K562 (cell line): ENCODE data around the gene C11orf52. TPM values are rescaled to one million over a fixed set of nuclear protein-coding genes. Genes with fewer than 3 reads are reported as not detected.

ENCODE experiments used
- CGGBP1 ChIP-seq: fragments of 250-450 bp; sonication (Bioruptor Pico); IDR thresholded peaks from 2 replicates; pipeline ENCODE4 v1.9.0; 2021; ENCODE audit warnings: mild to moderate bottlenecking
- CREB3L1 ChIP-seq: fragments of 450-650 bp; IDR thresholded peaks from 2 replicates; pipeline ENCODE4 v1.6.1; 2014; ENCODE audit warnings: low read depth, mild to moderate bottlenecking, moderate library complexity, borderline replicate concordance
- DPF2 ChIP-seq: fragments of 450-650 bp; IDR thresholded peaks from 2 replicates; pipeline ENCODE4 v1.6.1; 2016
- ERF ChIP-seq: fragments of 450-650 bp; formaldehyde crosslinking; IDR thresholded peaks from 2 replicates; pipeline ENCODE4 v1.4.0; 2020; ENCODE audit warnings: mild to moderate bottlenecking, mixed read lengths
- FOXA3 ChIP-seq, 2 experiments: fragments of 450-650 bp in 1 of 2; sonication (generic) in 1 of 2; formaldehyde crosslinking; IDR thresholded peaks in 1 of 2; conservative IDR thresholded peaks in 1 of 2; 2 replicates each; pipeline versions ENCODE4 v1.4.0 to v1.8.0; 2020 to 2022; ENCODE audit warnings: mild to moderate bottlenecking in 2 of 2, missing genetic modification reagents in 1 of 2
- FOXP1 ChIP-seq: sonication (generic); formaldehyde crosslinking; IDR thresholded peaks from 2 replicates; pipeline ENCODE4 v1.8.0; 2022; ENCODE audit warnings: mild to moderate bottlenecking, missing genetic modification reagents
- HDAC1 ChIP-seq, 2 experiments: fragments of 450-650 bp; IDR thresholded peaks; 2 replicates each; pipeline ENCODE4 v1.6.1; 2016 to 2017; ENCODE audit warnings: inconsistent platforms in 1 of 2, mild to moderate bottlenecking in 1 of 2, moderate library complexity in 1 of 2
- KLF1 ChIP-seq: fragments of 450-650 bp; IDR thresholded peaks from 2 replicates; pipeline ENCODE4 v1.6.1; 2016; ENCODE audit warnings: missing genetic modification characterization, missing compliant biosample characterization
- LCOR ChIP-seq: sonication (generic); formaldehyde crosslinking; IDR thresholded peaks from 2 replicates; pipeline ENCODE4 v1.8.0; 2022; ENCODE audit warnings: mild to moderate bottlenecking, missing genetic modification reagents
- LEF1 ChIP-seq: fragments of 450-650 bp; IDR thresholded peaks from 2 replicates; pipeline ENCODE4 v1.6.1; 2016; ENCODE audit warnings: mild to moderate bottlenecking
- NFIC ChIP-seq: fragments of 450-650 bp; IDR thresholded peaks from 2 replicates; pipeline ENCODE4 v1.6.1; 2017; ENCODE audit warnings: mild to moderate bottlenecking, inconsistent platforms
- NUFIP1 ChIP-seq: fragments of 450-650 bp; IDR thresholded peaks from 2 replicates; pipeline ENCODE4 v1.6.1; 2018; ENCODE audit not compliant: partially characterized antibody
- REST ChIP-seq, 2 experiments: fragments of 450-650 bp; formaldehyde crosslinking in 1 of 2; IDR thresholded peaks; 2 replicates each; pipeline versions ENCODE4 v1.4.0 to v1.6.1; 2014 to 2020; ENCODE audit warnings: mild to moderate bottlenecking in 2 of 2, borderline replicate concordance in 1 of 2, low read depth in 1 of 2
- USF1 ChIP-seq: sonication (generic); formaldehyde crosslinking; IDR thresholded peaks from 2 replicates; pipeline ENCODE4 v1.9.0; 2022; ENCODE audit warnings: mild to moderate bottlenecking, missing genetic modification reagents
- ZNF41 ChIP-seq: fragments of 250-450 bp; sonication (Bioruptor Pico); conservative IDR thresholded peaks from 2 replicates; pipeline ENCODE4 v1.4.0; 2020; ENCODE audit warnings: mild to moderate bottlenecking
- ZNF57 ChIP-seq: fragments of 450-650 bp; formaldehyde crosslinking; IDR thresholded peaks from 2 replicates; pipeline ENCODE4 v1.4.0; 2020; ENCODE audit warnings: mild to moderate bottlenecking, moderate library complexity
- ZNF766 ChIP-seq: fragments of 200-800 bp; sonication (Bioruptor generic); conservative IDR thresholded peaks from 2 replicates; pipeline ENCODE4 v1.6.1; 2016; ENCODE audit warnings: missing genetic modification characterization, missing compliant biosample characterization
- polyA plus RNA-seq, 8 experiments: library from polyadenylated mRNA; depleted of rRNA in 4 of 8; stranded (reverse) in 5 of 8; unstranded in 3 of 8; fragments of >200 nt; fragmentation: Nextera tagmentation in 2 of 8; fragmentation: Illumina TruSeq in 1 of 8; extraction: Ambion mirVana in 2 of 8; extraction: Trizol in 1 of 8; gene quantifications; 2 replicates each; pipeline versions ENCODE4 v1.2.1 to v1.2.3, GENCODE V29; 2011 to 2014; ENCODE audit warnings: inconsistent platforms in 1 of 8, missing spikeins in 1 of 8
- total RNA-seq, 7 experiments: library from RNA; depleted of rRNA in 6 of 7; stranded (reverse); fragments of >200 nt in 6 of 7; fragmentation: Illumina TruSeq in 2 of 7; extraction: Trizol in 2 of 7; gene quantifications; 2 replicates each; pipeline versions ENCODE4 v1.2.1 to v1.2.3, GENCODE V29; 2011 to 2021; ENCODE audit warnings: low replicate concordance in 1 of 7

The C11orf52 gene
- total and polyA plus RNA-seq, 9 of the 15 experiments (the other 6 are each of a cell fraction or from before 2014, with no cell fraction given) = 0.29 to 2.9 (median 1.0) TPM

- TF ChIP-seq USF1 (CRISPR knock-in tag) (no peak; the same call in none of the 2 replicates), FOXA3 (CRISPR knock-in tag; conservative IDR thresholded peaks at IDR 0.05 in 1 of 2, IDR thresholded peaks at IDR 0.05 in 1 of 2) (peak in 1 of 2 experiments; percentile 12; a peak in 1 of 4 replicates), LEF1 (peak; percentile 93), FOXP1 (CRISPR knock-in tag) (peak; percentile 75), CREB3L1 (peak; percentile 70; the same call in 1 of the 2 replicates), NFIC (peak; percentile 35; the same call in 1 of the 2 replicates), ZNF766 (0 out of 2 replicates have a peak, but pooled peaks have one; percentile 77), HDAC1 (IDR thresholded peaks at IDR 0.05) (peak in 1 of 2 experiments; percentile 26; a peak in 2 of 4 replicates), CGGBP1 (CRISPR knock-in tag) (peak; percentile 31; the same call in 1 of the 2 replicates), DPF2 (peak; percentile 73), ZNF41 (CRISPR knock-in tag) (no peak), KLF1 (tag) (peak; percentile 71), NUFIP1 (no peak), LCOR (CRISPR knock-in tag) (peak; percentile 79; the same call in 1 of the 2 replicates), ZNF57 (no peak), ERF (no peak), REST (IDR thresholded peaks at IDR 0.05; ENCODE audit: borderline replicate concordance) (peak; percentile 88), REST (CRISPR knock-in tag; IDR thresholded peaks at IDR 0.05; ENCODE audit: low read depth) (0 out of 2 replicates have a peak, but pooled peaks have one; percentile 52)
These were observed 39.7 kb upstream of the C11orf52 start, which contains the start of the genes CFAP68 and FDXACB1 (continued) for GRCh38 chr11:111878849-111879636.
